ENCODE measurements around the gene TPPP3. TPM values are rescaled to one million over a fixed set of nuclear protein-coding genes. Genes with fewer than 3 reads are reported as not detected.

Gene TPPP3
- total RNA-seq (2.5 and 4.6 TPM in 2 replicates), polyA plus RNA-seq (6.2 and 7.2 TPM in 2 replicates)

GRCh38 chr16:67393111-67393787 lies at the start of gene TPPP3:
TPPP3 (minus strand) TSS chr16:67393498; CDS start chr16:67391111, 2,387 bp downstream.
- peak; percentile 83 to 87 for DNase-seq (ENCODE audit: low read depth in 1 of 2, low spot score in 1 of 2)
- Histone ChIP-seq H3K4me1 (ENCODE audit: low read depth) (peaks cover 14% of the 10 kb centered on the region), H3K27ac (no peak within 1 kb of the TSS), H3K27me3 (peaks cover 54% of the 10 kb centered on the region), H3K4me3 (peak within 1 kb of the TSS; percentile 12), H3K9me3 (ENCODE audit: low read depth) (no peaks in the 10 kb centered on the region), H3K36me3 (no peaks in the 10 kb centered on the region)
- TF ChIP-seq CTCF (IDR thresholded peaks at IDR 0.05; ENCODE audit: low read depth, low read length) = peak; percentile 65

- H3K4me3 ChIP-seq = no peak overlapping the region
- no peaks in the 10 kb centered on the region for H3K27me3 ChIP-seq
- no peak overlapping the region for H3K27ac ChIP-seq
- peaks cover 3% of the 10 kb centered on the region for H3K36me3 ChIP-seq
- H3K9me3 ChIP-seq (ENCODE audit: low read depth) = no peaks in the 10 kb centered on the region
- TF ChIP-seq CTCF (IDR thresholded peaks at IDR 0.05; ENCODE audit: low read depth, low read length) = no peak
- H3K4me1 ChIP-seq (ENCODE audit: low read depth) = no peaks in the 10 kb centered on the region
- DNase-seq (ENCODE audit: low read depth in 1 of 2, low spot score in 1 of 2) = no peak
These were observed 49.4 kb upstream of the TPPP3 start for GRCh38 chr16:67442581-67443255.

DNA sequence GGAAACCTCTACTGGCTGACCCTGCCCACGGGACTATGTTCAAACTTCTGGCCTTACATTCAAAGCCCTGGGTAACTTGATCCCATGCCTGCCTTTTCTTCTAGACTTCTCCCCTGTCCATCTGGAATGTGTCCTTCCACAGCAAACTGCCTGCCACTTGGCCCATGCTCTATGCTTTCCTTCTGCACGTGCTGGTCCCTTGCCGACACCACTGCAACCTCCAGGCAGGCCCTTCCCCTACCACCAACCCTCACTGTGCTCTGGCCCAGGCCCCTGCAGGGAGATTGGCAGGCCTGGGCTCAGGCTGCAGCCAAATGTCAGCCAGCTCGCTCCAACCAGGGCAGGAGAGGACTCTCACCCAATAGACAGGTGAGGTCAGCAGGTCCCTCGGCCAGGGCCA lies 48.6 kb upstream of the TPPP3 start:
- no peak overlapping the region for H3K27ac ChIP-seq
- TF ChIP-seq CTCF (IDR thresholded peaks at IDR 0.05; ENCODE audit: low read depth, low read length) = no peak
- H3K27me3 ChIP-seq = no peaks in the 10 kb centered on the region
- no peak overlapping the region for H3K4me3 ChIP-seq
- H3K4me1 ChIP-seq (ENCODE audit: low read depth) = no peaks in the 10 kb centered on the region
- no peak for DNase-seq (ENCODE audit: low read depth in 1 of 2, low spot score in 1 of 2)
- H3K9me3 ChIP-seq (ENCODE audit: low read depth) = no peaks in the 10 kb centered on the region
- peaks cover 3% of the 10 kb centered on the region for H3K36me3 ChIP-seq

DNA sequence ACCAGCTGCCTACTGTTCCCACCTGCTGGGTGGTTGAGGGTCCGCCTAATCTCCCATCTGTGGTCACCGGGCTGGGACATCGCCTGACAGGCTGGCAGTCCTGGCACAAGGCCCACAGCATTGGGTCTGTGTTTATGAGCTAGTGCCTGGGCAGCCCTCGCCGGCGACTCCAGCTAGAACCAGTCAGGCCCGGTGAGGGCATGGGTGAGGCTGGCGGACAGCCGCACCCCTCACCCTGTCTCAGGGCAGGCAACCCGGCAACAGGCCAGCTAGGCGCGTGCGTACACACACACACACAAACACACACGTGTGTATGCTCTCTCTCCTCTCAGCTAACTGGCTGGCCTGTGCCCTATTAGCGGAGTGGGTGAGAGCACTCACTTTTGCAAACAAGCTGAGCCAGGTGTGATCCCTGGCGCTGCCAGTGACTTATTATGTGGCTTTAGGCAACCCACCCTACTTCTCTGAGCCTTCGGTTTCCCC lies 48.0 kb upstream of the TPPP3 start:
- Histone ChIP-seq H3K36me3 (peaks cover 3% of the 10 kb centered on the region), H3K4me1 (ENCODE audit: low read depth) (no peaks in the 10 kb centered on the region), H3K4me3 (no peak overlapping the region), H3K27me3 (no peaks in the 10 kb centered on the region), H3K27ac (no peak overlapping the region), H3K9me3 (ENCODE audit: low read depth) (no peaks in the 10 kb centered on the region)
- no peak for TF ChIP-seq CTCF (IDR thresholded peaks at IDR 0.05; ENCODE audit: low read depth, low read length)
- DNase-seq (ENCODE audit: low read depth in 1 of 2, low spot score in 1 of 2) = no peak

DNA sequence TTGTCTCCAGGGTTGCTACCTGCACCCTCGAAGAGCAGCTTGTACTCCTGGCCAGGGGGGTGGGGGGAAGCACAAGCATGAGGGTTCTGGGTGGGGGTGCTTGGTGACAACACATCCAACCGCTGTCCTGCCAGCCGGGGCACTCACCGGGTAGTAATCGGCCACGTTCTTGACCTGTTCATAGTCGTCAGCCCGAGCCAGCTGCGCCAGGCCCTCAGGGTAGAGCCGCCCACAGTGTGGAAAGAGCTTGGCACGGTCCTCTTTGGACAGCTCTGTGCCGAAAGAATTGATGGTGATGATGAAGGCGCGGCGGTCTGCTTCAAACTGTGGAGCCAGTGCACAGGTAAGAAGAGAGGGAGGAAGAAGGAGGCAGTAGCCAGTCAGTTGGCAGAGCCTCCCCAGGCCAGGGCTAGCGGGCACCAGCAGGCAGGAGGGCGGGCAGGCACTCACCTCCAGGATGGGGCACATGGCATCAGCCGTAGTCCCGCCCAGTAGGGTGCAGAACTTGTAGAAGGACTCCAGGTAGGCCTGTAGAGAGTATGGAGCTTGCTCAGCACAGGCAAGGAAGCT lies 45.6 kb upstream of the TPPP3 start:
- Histone ChIP-seq H3K4me1 (ENCODE audit: low read depth) (no peaks in the 10 kb centered on the region), H3K36me3 (peaks cover 3% of the 10 kb centered on the region), H3K27me3 (peaks cover under 1% of the 10 kb centered on the region), H3K27ac (no peak overlapping the region), H3K9me3 (ENCODE audit: low read depth) (no peaks in the 10 kb centered on the region), H3K4me3 (no peak overlapping the region)
- DNase-seq (ENCODE audit: low read depth in 1 of 2, low spot score in 1 of 2) = no peak
- no peak for TF ChIP-seq CTCF (IDR thresholded peaks at IDR 0.05; ENCODE audit: low read depth, low read length)

All from cardiac muscle cell (in vitro differentiated cells and primary cell).